ENCODE data around the gene THAP8.
"Not testable (repeated sequence)": the region's sequence is repeated elsewhere in the genome, so short reads cannot be mapped to it uniquely, and the experiment has no call there.

The THAP8 gene

DNA sequence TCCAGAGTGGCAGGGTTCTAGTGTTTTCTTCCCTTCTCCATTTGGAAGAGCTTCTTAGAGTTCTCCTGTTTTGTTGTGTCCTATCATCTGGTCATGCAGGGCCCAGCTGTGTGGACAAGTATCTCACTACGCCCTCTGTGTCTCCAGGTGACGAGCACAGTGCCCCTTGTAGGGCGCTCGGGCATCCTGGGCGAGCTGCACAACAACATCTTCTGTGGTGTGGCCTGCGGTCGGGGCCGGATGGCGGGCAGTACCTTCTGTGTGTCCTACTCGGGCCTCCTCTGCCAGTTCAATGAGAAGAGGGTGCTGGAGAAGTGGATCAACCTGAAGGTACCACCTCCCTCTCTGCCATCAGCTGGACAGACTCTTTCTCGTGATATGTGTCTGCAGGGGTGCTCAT is 13.6 kb upstream of the THAP8 start:
- no peak for DNase-seq

- DNase-seq, result peak; percentile 23
Observed at GRCh38 chr19:36064826-36065225, 10.7 kb upstream of the THAP8 start.

DNA sequence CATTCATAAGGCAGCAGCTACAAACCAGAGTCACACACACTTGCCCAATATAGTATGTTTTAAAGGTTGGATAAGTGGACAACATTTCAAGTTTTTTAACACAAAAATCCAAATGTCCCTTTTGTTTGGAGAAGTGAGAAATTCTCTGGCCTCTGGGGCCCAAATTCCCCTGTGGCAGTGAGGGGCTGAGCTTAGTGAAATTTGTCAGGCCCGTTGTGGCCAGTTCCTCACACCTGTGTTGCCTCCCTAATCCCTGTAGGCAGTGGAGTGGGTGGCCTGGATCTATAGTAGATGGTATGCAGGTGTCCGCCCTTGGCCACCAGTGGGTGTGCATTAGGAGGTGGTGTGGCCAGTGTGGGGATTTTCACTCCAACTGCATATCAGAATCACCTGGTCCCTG is 7.3 kb upstream of the THAP8 start:
- DNase-seq, result no peak

DNA sequence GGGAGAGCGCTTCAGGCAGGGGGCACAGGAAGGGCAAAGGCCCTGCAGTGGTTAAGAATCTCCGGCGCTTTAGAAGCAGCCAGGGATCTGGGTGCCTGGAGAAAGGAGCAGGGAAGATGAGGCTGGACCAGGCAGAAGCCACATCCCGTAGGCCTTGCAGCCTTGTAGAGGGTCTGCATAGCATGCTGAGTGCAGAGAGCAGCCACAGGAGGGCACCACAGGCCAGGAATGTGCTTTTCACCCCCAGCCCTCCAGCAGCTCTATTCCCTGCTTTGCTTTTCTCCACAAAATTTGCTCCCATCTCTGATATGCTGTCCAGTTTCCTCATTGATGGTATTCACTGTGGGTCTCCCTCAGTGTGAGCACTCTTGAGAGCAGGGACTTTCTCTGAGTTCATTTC is 6.3 kb upstream of the THAP8 start:
- DNase-seq, result peak; percentile 23

DNA sequence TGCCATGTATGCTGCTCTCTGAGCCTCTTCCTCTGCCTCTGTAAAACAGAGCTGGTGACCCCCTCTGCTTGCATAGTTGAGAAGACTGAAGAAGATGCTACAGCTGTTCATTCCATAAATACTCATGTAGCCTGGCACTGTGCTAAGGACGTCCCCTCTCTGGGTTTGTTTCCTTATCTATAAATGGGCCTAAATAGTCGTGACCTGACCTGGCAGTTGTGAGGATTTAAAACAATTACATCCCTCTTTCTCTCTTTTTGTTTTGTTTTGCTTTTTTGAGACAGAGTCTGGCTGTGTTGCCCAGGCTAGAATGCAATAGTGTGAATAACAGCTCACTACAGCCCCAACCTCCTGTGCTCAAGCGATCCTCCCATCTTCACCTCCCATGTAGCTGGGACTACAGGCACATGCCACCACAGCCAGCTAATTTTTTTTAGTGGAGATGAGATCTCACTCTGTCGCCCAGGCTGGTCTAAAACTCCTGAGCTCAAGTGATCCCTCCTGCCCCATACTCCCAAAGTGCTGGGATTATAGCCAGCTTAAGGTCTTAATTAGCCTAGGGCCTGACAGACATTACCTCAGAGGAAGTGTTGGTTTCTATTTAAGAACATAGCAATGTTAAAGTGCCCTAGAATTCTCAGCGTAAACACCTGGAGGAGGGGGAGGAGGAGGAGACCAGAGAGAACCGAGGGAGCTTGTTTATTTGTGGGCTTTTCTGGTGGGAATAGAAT is 5.3 kb upstream of the THAP8 start:
- no peak for DNase-seq

GRCh38 chr19:36058481-36059179 is 4.5 kb upstream of the THAP8 start:
- no peak for DNase-seq

DNA sequence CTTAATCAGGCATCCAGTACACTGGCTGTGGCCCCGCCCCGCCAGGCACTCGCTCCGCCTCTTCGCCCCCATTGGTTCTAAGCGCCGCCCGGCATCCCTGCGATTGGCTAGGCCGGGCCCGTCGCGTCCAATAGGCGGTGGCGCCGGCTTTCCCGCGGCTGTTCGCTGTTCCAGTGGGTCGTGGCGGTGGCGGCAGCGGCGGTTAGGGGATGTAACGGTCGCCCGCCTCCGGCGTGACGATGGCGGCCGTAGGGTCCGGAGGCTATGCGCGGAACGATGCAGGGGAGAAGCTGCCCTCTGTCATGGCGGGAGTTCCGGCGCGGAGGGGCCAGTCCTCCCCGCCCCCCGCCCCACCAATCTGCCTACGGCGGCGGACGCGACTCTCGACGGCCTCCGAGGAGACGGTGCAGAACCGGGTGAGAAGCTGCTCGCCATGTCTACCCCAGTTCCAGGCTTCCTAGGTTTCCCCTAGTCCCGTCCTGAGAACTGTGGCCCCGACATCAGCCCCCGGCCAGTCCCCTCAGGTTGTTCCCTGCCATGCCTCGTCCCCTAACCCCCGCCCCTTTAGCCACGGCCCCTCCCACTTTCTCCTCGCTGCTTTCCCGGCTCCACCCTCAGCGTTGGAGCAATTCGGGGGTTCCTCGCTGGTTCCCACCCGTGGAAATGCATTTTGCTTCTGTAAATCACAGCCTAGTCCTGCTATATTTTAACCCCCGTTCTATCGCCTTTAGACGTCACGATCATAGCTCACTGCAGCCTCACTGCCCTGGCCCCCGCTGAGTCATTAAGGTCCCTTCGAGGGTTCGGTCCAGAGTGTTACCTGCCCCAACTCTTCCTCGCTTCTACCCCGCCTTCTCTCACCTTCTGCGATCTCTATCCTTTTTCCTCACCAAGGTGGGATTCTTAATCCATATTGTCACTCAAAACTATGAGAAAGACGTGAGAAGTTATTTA is 925 bp upstream of the THAP8 start, which contains the start of gene WDR62:
WDR62 (plus strand) TSS at position 165 of the 954 bp plus-strand sequence; CDS start at position 240, 75 bp downstream.
- peak; percentile 95 for DNase-seq

DNA sequence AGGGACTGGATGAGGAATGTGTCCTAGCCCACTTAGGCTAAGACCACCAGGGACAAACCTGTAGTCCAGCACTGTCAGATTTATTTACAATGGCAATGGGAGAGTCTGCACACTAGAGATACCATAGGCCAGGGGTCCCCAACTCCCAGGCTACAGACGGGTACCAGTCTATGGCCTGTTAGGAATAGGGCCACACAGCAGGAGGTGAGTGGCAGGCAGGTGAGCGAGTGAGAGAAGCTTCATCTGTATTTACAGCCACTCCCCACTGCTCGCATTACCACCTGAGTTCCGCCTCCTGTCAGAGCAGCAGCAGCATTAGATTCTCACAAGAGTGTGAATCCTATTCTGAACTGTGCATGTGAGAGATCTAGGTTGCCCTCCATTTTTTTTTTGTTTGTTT is 2.4 kb downstream of the THAP8 start:
- DNase-seq, result no peak

DNA sequence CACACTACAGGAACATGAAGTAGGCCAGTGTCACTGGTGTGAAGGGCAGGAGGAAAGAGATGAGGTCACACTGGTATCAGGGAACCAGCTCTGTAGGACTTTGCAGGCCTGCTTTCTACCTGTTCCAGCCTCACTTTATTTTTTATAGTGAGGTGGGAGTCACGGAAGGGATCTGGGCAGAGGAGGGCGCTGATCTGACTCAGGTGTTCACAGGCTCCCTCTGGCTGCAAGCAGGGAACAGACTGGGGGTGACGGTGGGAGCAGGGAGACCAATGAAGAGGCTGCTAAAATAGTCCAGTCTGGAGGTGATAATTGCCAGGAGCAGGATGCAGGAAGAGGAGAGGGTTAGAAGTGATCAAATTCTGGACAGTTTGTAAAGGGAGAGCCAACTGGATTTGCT is 2.8 kb downstream of the THAP8 start:
- no peak for DNase-seq

DNA sequence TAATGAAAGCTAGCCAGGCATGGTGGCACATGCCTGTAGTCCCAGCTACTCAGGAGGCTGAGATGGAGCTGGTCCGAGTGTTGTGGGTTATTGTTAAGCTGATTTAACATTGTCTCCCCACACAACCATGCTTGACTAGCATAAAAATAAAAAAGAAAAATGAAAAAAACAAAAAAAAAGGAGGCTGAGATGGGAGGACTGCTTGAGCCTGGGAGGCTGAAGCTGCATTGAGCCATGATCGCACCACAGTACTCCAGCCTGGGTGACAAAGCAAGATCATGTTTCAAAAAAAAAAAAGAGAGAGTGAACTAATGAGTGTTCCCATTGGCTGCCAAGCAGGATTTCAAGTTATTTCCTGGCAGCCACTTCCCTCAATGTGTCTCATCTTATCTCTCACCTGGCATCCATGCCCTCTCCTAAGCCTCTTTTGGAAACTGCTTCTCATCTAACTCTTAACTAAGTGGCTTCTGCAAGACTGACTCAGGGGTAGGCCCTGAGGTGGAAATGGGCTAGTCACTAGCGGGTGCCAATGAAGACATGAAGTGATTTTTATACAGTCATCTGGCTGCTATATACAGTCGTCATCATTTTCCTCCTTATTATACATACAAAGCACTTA is 4.9 kb downstream of the THAP8 start:
- DNase-seq, result no peak

- DNase-seq, result no peak
Observed at GRCh38 chr19:36047835-36048234, 6.2 kb downstream of the THAP8 start.

DNA sequence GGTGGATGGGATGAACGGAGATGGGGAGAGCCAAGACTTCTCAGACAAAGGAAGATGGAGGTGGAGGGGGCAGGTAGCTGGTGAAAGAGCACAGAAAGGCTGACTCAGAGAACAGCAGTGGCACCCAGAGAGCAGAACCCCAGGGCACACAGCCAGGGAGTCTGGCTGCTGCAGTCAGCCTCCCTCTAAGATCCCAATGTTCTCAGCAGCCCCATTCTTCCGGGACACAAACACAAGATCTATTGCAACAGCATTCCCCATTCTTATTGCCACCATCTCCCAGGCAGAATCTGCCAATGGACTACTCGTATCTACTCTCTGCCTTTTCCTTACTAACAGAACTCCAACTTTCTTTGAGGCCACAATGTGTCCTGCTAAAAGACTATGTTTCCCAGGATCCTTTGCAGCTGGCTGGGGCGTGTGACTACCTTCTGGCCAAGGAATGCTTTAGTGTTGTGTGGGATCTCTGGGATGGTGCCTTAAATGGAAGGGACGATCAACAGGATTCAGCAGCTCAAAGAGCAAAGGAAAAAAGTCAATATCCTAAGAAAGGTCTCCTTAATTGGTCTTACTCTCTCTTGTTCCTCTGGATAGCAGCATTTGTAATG is 7.5 kb downstream of the THAP8 start:
- DNase-seq, result no peak

DNA sequence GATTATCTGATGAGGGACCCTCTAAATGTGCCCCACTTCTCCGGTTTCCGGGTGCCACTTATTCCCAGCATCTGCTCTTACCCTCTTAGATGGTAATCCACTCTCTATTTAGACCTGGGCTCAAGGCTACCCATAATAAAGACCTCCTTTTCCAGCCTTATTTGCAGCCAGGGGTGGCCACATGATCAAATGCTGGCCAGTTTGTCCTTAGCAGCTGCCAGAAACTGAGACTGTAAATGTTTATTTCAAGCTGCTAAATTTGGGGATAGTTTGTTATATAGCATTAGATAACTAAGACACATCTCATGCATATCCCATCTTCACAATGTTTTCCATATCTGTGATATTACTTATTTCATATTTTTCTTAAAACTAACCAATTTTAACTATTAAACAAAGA is 10.1 kb downstream of the THAP8 start:
- DNase-seq, result no peak

DNA sequence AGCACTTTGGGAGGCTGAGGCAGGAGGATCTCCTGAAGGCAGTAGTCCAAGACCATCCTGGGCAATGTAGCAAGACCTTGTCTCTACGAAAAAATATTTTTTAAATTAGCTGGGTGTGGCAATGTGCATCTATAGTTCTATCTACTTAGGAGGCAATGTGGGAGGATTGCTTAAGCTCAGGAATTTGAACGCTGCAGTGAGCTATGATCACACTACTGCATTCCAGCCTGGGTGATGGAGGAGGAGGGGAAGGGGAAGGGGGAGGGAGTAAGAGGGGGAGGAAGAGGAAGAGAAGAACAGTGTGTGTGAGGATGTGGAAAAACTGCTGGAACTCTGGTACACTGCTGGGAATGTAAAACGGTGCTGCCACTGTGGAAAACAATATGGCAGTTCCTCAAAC is 12.3 kb downstream of the THAP8 start:
- peak; percentile 57 for DNase-seq

GRCh38 chr19:36041092-36041491 is 13.0 kb downstream of the THAP8 start:
- not testable (repeated sequence) for DNase-seq

GRCh38 chr19:36040495-36040894 is 13.6 kb downstream of the THAP8 start:
- DNase-seq, result no peak

DNA sequence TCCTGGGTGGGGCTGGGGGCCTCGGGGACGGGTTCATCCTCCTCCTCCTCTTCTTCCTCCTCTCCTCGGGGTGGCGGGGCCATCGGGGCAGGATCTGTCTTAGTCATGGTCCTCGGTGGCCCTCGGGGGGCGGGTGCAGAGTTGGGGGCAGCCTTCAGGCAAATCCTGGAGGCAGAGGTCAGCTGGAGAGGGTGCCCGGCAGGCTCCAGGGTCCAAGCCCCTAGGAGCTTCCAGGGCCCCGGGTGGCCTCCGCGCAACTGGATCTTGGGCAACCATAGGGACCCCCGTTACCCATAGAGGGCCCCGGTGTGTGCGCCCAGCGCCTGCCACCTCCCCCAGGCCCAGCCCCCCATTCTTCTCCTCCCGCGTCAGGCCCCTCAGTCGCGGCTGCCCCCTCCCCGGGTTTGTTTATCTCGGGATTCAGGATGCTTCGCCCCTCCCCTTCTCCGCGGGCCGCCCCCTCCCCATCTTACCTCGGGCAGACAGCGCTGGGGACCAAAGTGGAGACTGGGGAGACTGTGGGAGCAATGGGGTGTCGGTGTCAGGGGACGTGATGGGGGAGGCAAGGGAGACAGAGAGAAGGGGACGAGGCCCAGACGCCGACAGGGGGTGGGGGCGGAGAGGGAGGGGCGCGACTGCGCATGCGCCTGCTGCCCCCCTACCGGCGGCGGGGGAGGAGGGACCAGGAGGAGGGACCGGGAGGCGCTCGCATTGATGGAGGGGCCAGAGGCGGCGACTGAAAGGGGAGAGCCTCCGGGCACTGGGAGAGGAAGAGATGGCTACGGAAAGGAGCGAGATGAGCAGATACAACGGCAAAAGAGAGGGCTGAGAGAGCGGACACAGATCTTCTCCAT is 21.6 kb downstream of the THAP8 start, which contains the start of gene CLIP3:
CLIP3 (minus strand) TSS at position 623 of the 854 bp plus-strand sequence; CDS start at position 107, 516 bp downstream.
- DNase-seq, result no peak

- DNase-seq, result no peak
Observed at GRCh38 chr19:36031308-36031707, 22.8 kb downstream of the THAP8 start.

- DNase-seq, result no peak
Observed at GRCh38 chr19:36030264-36031148, 23.6 kb downstream of the THAP8 start.
